Endothelial cell (in vitro differentiated cells): ENCODE measurements around the gene ALDH4A1. TPM values are rescaled to one million over a fixed set of nuclear protein-coding genes. Genes with fewer than 3 reads are reported as not detected.
"Not testable (repeated sequence)": the region's sequence is repeated elsewhere in the genome, so short reads cannot be mapped to it uniquely, and the experiment has no call there.

Source experiments
- DNase-seq: peaks from one replicate; pipeline ENCODE4 v3.0.0; 2021; ENCODE audit warnings: low spot score
- H3K27ac Mint-ChIP-seq: one replicate; pipeline ENCODE4 v1.8.0; 2021; ENCODE audit warnings: mixed read lengths, inconsistent platforms; ENCODE audit not compliant: unreplicated experiment
- H3K27me3 Mint-ChIP-seq: one replicate; pipeline ENCODE4 v1.8.0; 2021; ENCODE audit warnings: mild to moderate bottlenecking, moderate library complexity, mixed read lengths, inconsistent platforms; ENCODE audit not compliant: unreplicated experiment
- H3K36me3 Mint-ChIP-seq: one replicate; pipeline ENCODE4 v1.8.0; 2021; ENCODE audit warnings: mild to moderate bottlenecking, low read depth, mixed read lengths, inconsistent platforms; ENCODE audit not compliant: unreplicated experiment
- H3K4me1 Mint-ChIP-seq: one replicate; pipeline ENCODE4 v1.8.0; 2021; ENCODE audit warnings: mild to moderate bottlenecking, mixed read lengths, inconsistent platforms; ENCODE audit not compliant: unreplicated experiment
- H3K4me3 Mint-ChIP-seq: one replicate; pipeline ENCODE4 v1.8.0; 2021; ENCODE audit warnings: mild to moderate bottlenecking, mixed read lengths, inconsistent platforms; ENCODE audit not compliant: unreplicated experiment
- H3K9me3 Mint-ChIP-seq: one replicate; pipeline ENCODE4 v1.8.0; 2021; ENCODE audit warnings: mixed read lengths, inconsistent platforms; ENCODE audit not compliant: unreplicated experiment
- CTCF ChIP-seq: fragments of 200-600 bp; sonication (generic); IDR thresholded peaks from one replicate; pipeline ENCODE4 v1.5.0; 2021; ENCODE audit warnings: antibody characterized with exemption; ENCODE audit not compliant: unreplicated experiment
- total RNA-seq: library from RNA; stranded (reverse); fragmentation: NEBNext Ultra II Directional; extraction: Animal tissue kit (Norgen Biotek cat#: 25700); gene quantifications from one replicate; pipeline ENCODE4 v1.2.1, GENCODE V29; 2021; ENCODE audit not compliant: unreplicated experiment

The ALDH4A1 gene
- total RNA-seq, 1 donor from 2014 or later = 27.8 TPM

DNA sequence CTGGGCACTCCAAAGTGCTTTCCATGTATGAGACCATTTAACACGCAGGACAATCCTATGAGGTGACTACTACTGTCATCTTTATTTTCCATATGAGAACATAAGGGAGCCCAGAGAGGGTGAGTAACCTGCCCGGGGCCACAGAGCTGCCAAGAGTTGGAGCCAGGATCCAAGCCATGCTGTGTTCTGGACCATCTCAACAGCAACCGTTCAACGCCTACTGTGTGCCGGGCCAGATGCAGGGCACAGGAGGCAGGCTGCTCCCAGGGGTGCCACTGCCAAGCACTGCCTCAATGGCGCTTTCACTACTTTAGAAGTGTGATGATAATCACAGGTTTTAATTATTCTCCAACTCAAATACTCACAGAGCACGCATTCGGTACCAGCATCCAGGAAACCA, 3.8 kb downstream of the ALDH4A1 start:
- TF ChIP-seq CTCF = no peak
- Mint-ChIP-seq H3K27ac (no peak overlapping the region), H3K4me3 (no peak overlapping the region), H3K27me3 (peaks cover 10% of the 10 kb centered on the region), H3K4me1 (peaks cover 29% of the 10 kb centered on the region), H3K36me3 (peaks cover 6% of the 10 kb centered on the region), H3K9me3 (no peaks in the 10 kb centered on the region)
- DNase-seq = no peak

DNA sequence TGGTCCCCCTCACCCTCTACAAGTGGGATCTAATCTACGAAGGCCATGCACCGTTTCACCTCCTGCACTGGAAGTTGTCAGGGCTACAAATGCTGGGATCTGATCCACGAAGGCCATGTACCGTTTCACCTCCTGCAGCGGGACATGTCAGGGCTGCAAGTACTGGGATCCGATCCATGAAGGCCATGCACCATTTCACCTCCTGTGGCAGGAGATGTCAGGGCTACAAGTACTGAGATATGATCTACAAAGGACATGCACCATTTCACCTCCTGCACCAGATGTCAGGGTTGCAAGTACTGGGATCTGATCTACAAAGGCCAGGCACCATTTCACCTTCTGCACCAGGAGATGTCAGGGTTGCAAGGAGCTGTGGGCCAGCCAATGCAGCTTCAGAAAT, 7.0 kb downstream of the ALDH4A1 start:
- no peak overlapping the region for H3K4me3 Mint-ChIP-seq
- peaks cover 7% of the 10 kb centered on the region for H3K27me3 Mint-ChIP-seq
- no peaks in the 10 kb centered on the region for H3K36me3 Mint-ChIP-seq
- TF ChIP-seq CTCF = no peak
- DNase-seq = no peak
- H3K4me1 Mint-ChIP-seq = peaks cover 12% of the 10 kb centered on the region
- no peaks in the 10 kb centered on the region for H3K9me3 Mint-ChIP-seq
- H3K27ac Mint-ChIP-seq = no peak overlapping the region

- H3K27me3 Mint-ChIP-seq = peaks cover 5% of the 10 kb centered on the region
- TF ChIP-seq CTCF = no peak
- no peak overlapping the region for H3K4me3 Mint-ChIP-seq
- no peaks in the 10 kb centered on the region for H3K36me3 Mint-ChIP-seq
- no peaks in the 10 kb centered on the region for H3K9me3 Mint-ChIP-seq
- H3K27ac Mint-ChIP-seq = no peak overlapping the region
- H3K4me1 Mint-ChIP-seq = no peaks in the 10 kb centered on the region
- DNase-seq = no peak
Measured at GRCh38 chr1:18893120-18893519, 9.2 kb downstream of the ALDH4A1 start.

GRCh38 chr1:18891858-18892257, 10.5 kb downstream of the ALDH4A1 start:
- not testable (repeated sequence) for H3K4me1 Mint-ChIP-seq, H3K27ac Mint-ChIP-seq, DNase-seq, H3K27me3 Mint-ChIP-seq, H3K9me3 Mint-ChIP-seq, H3K36me3 Mint-ChIP-seq, H3K4me3 Mint-ChIP-seq

DNA sequence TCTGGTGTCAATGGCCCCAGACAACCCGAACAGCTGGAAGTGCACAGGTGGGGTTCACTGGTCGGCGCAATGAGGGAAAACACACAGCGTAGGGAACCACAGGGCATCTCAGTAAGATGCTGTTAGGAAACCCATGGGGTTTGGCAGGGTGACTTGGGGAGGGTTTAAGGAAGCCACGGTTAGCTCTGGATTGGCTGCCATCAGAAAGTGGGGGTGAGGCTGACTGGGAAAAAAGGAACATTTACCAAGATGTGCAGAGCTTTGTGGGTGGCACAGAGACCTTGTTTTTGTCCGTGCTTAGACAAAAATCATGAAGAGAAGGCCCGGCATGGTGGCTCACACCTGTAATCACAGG, 11.0 kb downstream of the ALDH4A1 start:
- H3K4me1 Mint-ChIP-seq = no peaks in the 10 kb centered on the region
- peaks cover 10% of the 10 kb centered on the region for H3K27me3 Mint-ChIP-seq
- no peak for DNase-seq
- peaks cover 6% of the 10 kb centered on the region for H3K36me3 Mint-ChIP-seq
- H3K27ac Mint-ChIP-seq = no peak overlapping the region
- no peaks in the 10 kb centered on the region for H3K9me3 Mint-ChIP-seq
- H3K4me3 Mint-ChIP-seq = peak overlapping the region; percentile 42
- no peak for TF ChIP-seq CTCF
